Esophagus muscularis mucosa (tissue), 4 donors: ENCODE measurements around the gene GPA33.

Experiments
- CTCF ChIP-seq, 3 experiments: fragments of 200-600 bp in 2 of 3; fragments of 450-650 bp in 1 of 3; sonication (generic) in 2 of 3; IDR thresholded peaks; one replicate each; pipeline ENCODE4 v1.5.1; 2017 to 2019; ENCODE audit warnings: antibody characterized with exemption in 3 of 3, mild to moderate bottlenecking in 2 of 3, moderate library complexity in 1 of 3
- EP300 ChIP-seq: sonication (generic); formaldehyde crosslinking; IDR thresholded peaks from one replicate; pipeline ENCODE4 v1.6.1; 2017; ENCODE audit warnings: antibody characterized with exemption
- POLR2A ChIP-seq: fragments of 450-650 bp; IDR thresholded peaks from one replicate; pipeline ENCODE4 v1.6.1; 2017; ENCODE audit warnings: antibody characterized with exemption, moderate library complexity, mild to moderate bottlenecking, low read depth
- POLR2AphosphoS5 ChIP-seq, 2 donors: sonication (generic); formaldehyde crosslinking; IDR thresholded peaks; one replicate each; pipeline ENCODE4 v1.6.1; 2017; ENCODE audit warnings: antibody characterized with exemption in 2 of 2

DNA sequence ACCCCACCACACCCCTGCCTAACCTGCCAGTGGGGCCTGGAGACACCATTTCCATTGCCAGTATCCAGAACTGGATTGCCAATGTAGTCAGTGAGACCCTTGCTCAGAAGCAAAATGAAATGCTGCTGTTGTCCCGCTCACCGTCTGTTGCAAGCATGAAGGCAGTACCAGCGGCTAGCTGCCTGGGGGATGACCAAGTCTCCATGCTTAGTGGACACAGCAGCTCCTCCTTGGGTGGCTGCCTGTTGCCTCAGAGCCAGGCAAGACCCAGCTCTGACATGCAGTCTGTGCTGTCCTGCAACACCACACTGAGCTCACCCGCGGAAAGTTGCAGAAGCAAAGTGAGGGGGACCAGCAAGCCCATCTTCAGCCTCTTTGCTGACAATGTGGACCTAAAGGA, 37.1 kb upstream of the GPA33 start:
- TF ChIP-seq CTCF (IDR thresholded peaks at IDR 0.05) = no peak
- TF ChIP-seq POLR2AphosphoS5 (IDR thresholded peaks at IDR 0.05) = no peak
- no peak for TF ChIP-seq EP300
- no peak for TF ChIP-seq POLR2A
